H9 (cell line): Measurements from ENCODE around the gene ARMC5. TPM values are rescaled to one million over a fixed set of nuclear protein-coding genes. Genes with fewer than 3 reads are reported as not detected.

Experiments used
- DNase-seq: peaks from one replicate; pipeline ENCODE4 v3.0.0-alpha.2; 2017
- H2AFZ ChIP-seq: one replicate; pipeline ENCODE4 v1.6.1; 2013; ENCODE audit warnings: mild to moderate bottlenecking, low read length, control low read depth, moderate library complexity
- H2AK5ac ChIP-seq: 2 replicates; pipeline ENCODE4 v1.6.1; 2013; ENCODE audit warnings: low read length, control low read depth, mixed read lengths; ENCODE audit not compliant: insufficient read length
- H2BK120ac ChIP-seq: one replicate; pipeline ENCODE4 v1.6.1; 2013; ENCODE audit warnings: low read depth, mild to moderate bottlenecking, low read length, control low read depth, inconsistent platforms; ENCODE audit not compliant: poor library complexity, severe bottlenecking
- H2BK12ac ChIP-seq: 2 replicates; pipeline ENCODE4 v1.6.1; 2013; ENCODE audit warnings: low read length, control low read depth, mixed read lengths, low read depth; ENCODE audit not compliant: insufficient read length
- H2BK15ac ChIP-seq: 2 replicates; pipeline ENCODE4 v1.6.1; 2013; ENCODE audit warnings: low read depth, low read length, control low read depth
- H2BK20ac ChIP-seq: one replicate; pipeline ENCODE4 v1.6.1; 2013; ENCODE audit warnings: low read depth, mild to moderate bottlenecking, low read length, control low read depth, inconsistent platforms; ENCODE audit not compliant: poor library complexity, severe bottlenecking
- H2BK5ac ChIP-seq: 2 replicates; pipeline ENCODE4 v1.6.1; 2013; ENCODE audit warnings: low read length, control low read depth, mixed read lengths; ENCODE audit not compliant: insufficient read length
- H3K14ac ChIP-seq: 2 replicates; pipeline ENCODE4 v1.6.1; 2013; ENCODE audit warnings: low read length, control low read depth; ENCODE audit not compliant: insufficient read depth
- H3K18ac ChIP-seq: 2 replicates; pipeline ENCODE4 v1.6.1; 2013; ENCODE audit warnings: low read depth, mild to moderate bottlenecking, mixed read lengths, low read length, control low read depth; ENCODE audit not compliant: insufficient read length
- H3K23ac ChIP-seq: 2 replicates; pipeline ENCODE4 v1.6.1; 2013; ENCODE audit warnings: low read length, control low read depth, mixed read lengths, low read depth; ENCODE audit not compliant: insufficient read length
- H3K23me2 ChIP-seq: 2 replicates; pipeline ENCODE4 v1.6.1; 2013; ENCODE audit warnings: low read depth, mild to moderate bottlenecking, mixed read lengths, low read length, control low read depth; ENCODE audit not compliant: insufficient read length, poor library complexity, severe bottlenecking
- H3K27ac ChIP-seq: 2 replicates; pipeline ENCODE4 v1.5.1; 2013; ENCODE audit warnings: low read length, control low read depth, mixed read lengths, low read depth; ENCODE audit not compliant: insufficient read length
- H3K27me3 ChIP-seq: 2 replicates; pipeline ENCODE4 v1.6.1; 2013; ENCODE audit warnings: low read length, control low read depth, inconsistent platforms; ENCODE audit not compliant: insufficient read depth
- H3K4ac ChIP-seq: 2 replicates; pipeline ENCODE4 v1.6.1; 2013; ENCODE audit warnings: low read depth, mild to moderate bottlenecking, control low read depth, inconsistent platforms, low read length, moderate library complexity
- H3K4me1 ChIP-seq: 2 replicates; pipeline ENCODE4 v1.6.1; 2013; ENCODE audit warnings: low read length, control low read depth, inconsistent platforms; ENCODE audit not compliant: insufficient read depth
- H3K4me2 ChIP-seq: 2 replicates; pipeline ENCODE4 v1.6.1; 2013; ENCODE audit warnings: low read length, control low read depth, mixed read lengths; ENCODE audit not compliant: insufficient read length, insufficient read depth
- H3K56ac ChIP-seq: 2 replicates; pipeline ENCODE4 v1.6.1; 2013; ENCODE audit warnings: low read depth, mild to moderate bottlenecking, mixed read lengths, low read length, control low read depth; ENCODE audit not compliant: insufficient read length
- H3K79me1 ChIP-seq: 2 replicates; pipeline ENCODE4 v1.6.1; 2013; ENCODE audit warnings: low read depth, mild to moderate bottlenecking, moderate library complexity, low read length, control low read depth, inconsistent platforms; ENCODE audit not compliant: insufficient read depth, poor library complexity, severe bottlenecking
- H3K79me2 ChIP-seq: 2 replicates; pipeline ENCODE4 v1.6.1; 2013; ENCODE audit warnings: low read length, control low read depth, inconsistent platforms; ENCODE audit not compliant: insufficient read depth
- H3K9ac ChIP-seq: 2 replicates; pipeline ENCODE4 v1.6.1; 2013; ENCODE audit warnings: low read length, control low read depth, mixed read lengths; ENCODE audit not compliant: insufficient read length; ENCODE audit errors: extremely low read depth
- H3K9me3 ChIP-seq: one replicate; pipeline ENCODE4 v1.6.1; 2013; ENCODE audit warnings: low read depth, low read length, inconsistent platforms; ENCODE audit not compliant: control insufficient read depth
- H3T11ph ChIP-seq: one replicate; pipeline ENCODE4 v1.6.1; 2013; ENCODE audit warnings: mild to moderate bottlenecking, low read length, control low read depth, inconsistent platforms
- H4K20me1 ChIP-seq: one replicate; pipeline ENCODE4 v1.6.1; 2013; ENCODE audit not compliant: control insufficient read depth, insufficient read length, insufficient read depth
- H4K5ac ChIP-seq: 2 replicates; pipeline ENCODE4 v1.6.1; 2013; ENCODE audit warnings: low read depth, mild to moderate bottlenecking, mixed read lengths, low read length, control low read depth; ENCODE audit not compliant: insufficient read length
- H4K8ac ChIP-seq: replicated peaks from 2 replicates; pipeline ENCODE4 v1.6.1; 2013; ENCODE audit warnings: low read length, control low read depth, mixed read lengths, low read depth; ENCODE audit not compliant: insufficient read length
- H4K91ac ChIP-seq: 2 replicates; pipeline ENCODE4 v1.6.1; 2013; ENCODE audit warnings: low read depth, mild to moderate bottlenecking, moderate library complexity, mixed read lengths, low read length, control low read depth; ENCODE audit not compliant: insufficient read length
- H3K27ac Mint-ChIP-seq, 3 experiments: 2 replicates in 2 of 3; 3 replicates in 1 of 3; pipeline ENCODE4 v1.8.0; 2020 to 2021; ENCODE audit warnings: mixed read lengths in 3 of 3, mild to moderate bottlenecking in 1 of 3, moderate library complexity in 1 of 3
- H3K27me3 Mint-ChIP-seq: 2 replicates; pipeline ENCODE4 v1.8.0; 2021; ENCODE audit warnings: low read depth, mild to moderate bottlenecking, moderate library complexity, mixed read lengths
- H3K36me3 Mint-ChIP-seq, 3 experiments: 2 replicates in 2 of 3; 3 replicates in 1 of 3; pipeline ENCODE4 v1.8.0; 2020 to 2021; ENCODE audit warnings: low read depth in 3 of 3, mixed read lengths in 3 of 3; ENCODE audit not compliant: insufficient read depth in 1 of 3
- H3K4me1 Mint-ChIP-seq, 2 experiments: 2 replicates each; pipeline ENCODE4 v1.8.0; 2020; ENCODE audit warnings: mixed read lengths in 2 of 2
- H3K4me3 Mint-ChIP-seq, 2 experiments: 2 replicates in 1 of 2; 3 replicates in 1 of 2; pipeline ENCODE4 v1.8.0; 2020 to 2021; ENCODE audit warnings: mild to moderate bottlenecking in 2 of 2, mixed read lengths in 2 of 2, moderate library complexity in 1 of 2
- H3K9me3 Mint-ChIP-seq, 2 experiments: 2 replicates in 1 of 2; 3 replicates in 1 of 2; pipeline ENCODE4 v1.8.0; 2020; ENCODE audit warnings: mild to moderate bottlenecking in 2 of 2, mixed read lengths in 2 of 2, moderate library complexity in 1 of 2
- WGBS: extraction: QIAGEN DNeasy Blood & Tissue Kit; methylation state at CpG from one replicate; pipeline ENCODE4 v1.1.7; 2013; ENCODE audit warnings: missing lambda C conversion rate, low lambda C conversion rate, mixed read lengths; ENCODE audit not compliant: insufficient read length; ENCODE audit errors: extremely low coverage; 5-methylcytosine and 5-hydroxymethylcytosine counted together
- total RNA-seq: library from RNA; stranded (reverse); gene quantifications from 2 replicates; pipeline ENCODE4 v1.2.1, GENCODE V29; 2021
- TF ChIP-seq, protein P1 (sequence below): fragments of 200-600 bp; sonication (generic); conservative IDR thresholded peaks from 3 replicates; pipeline ENCODE4 v1.8.0; 2021; ENCODE audit warnings: antibody characterized with exemption, mild to moderate bottlenecking

The ARMC5 gene
- total RNA-seq, 1 experiment from 2014 or later: 18.7 TPM

DNA sequence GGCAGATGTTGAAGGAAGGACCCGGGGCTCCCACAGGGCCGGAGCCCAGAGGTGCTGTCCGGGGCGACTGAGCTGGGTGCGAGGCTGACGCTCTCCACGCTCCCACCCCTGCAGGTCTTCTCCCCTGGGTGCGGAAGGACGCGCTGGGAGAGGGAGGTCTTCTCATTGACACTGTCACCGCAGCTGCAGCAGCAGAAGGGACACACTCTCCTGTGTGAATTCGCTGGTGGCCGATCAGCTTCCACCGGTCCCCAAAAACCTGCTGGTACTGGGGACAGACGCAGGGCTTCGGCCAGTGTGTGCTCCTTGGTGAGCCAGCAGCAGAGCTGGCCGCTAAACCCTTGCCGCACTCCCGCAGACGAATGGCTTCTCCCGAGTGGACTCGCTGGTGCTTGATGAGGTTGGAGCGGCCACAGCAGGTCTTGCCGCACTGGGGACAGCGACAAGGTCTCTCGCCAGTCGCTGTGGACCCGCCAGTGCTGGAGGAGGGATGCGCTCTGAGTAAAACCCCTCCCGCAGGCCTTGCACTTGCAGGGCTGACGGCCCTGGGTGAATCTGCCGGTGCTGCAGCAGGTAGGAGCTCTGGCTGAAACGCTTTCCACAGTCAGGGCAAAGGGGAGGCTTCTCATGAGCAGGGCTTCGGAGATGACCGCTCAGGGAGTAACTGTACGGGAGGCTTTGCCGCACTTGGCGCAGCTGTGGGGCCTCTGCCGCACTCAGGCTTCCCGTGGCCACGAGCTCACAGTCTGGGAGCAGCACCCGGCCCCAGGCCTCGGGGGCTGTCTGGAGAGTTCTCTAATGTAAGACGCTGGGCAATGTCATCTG is 22.9 kb upstream of the ARMC5 start:
- H2BK120ac ChIP-seq: no peak overlapping the region
- no peak overlapping the region for H3K27ac ChIP-seq
- H2BK12ac ChIP-seq: no peak overlapping the region
- no peak overlapping the region for H2AFZ ChIP-seq
- H3T11ph ChIP-seq: no peak overlapping the region
- no peak overlapping the region for H4K91ac ChIP-seq
- H3K79me1 ChIP-seq: no peaks in the 10 kb centered on the region
- Mint-ChIP-seq H3K9me3 (no peaks in the 10 kb centered on the region), H3K4me3 (no peak overlapping the region), H3K36me3 (no peaks in the 10 kb centered on the region), H3K27ac (no peak overlapping the region), H3K27me3 (peaks cover 2% of the 10 kb centered on the region; the same call in 1 of the 2 replicates), H3K4me1 (peaks cover 2 to 4% of the 10 kb centered on the region in 2 experiments; a peak in 2 of 4 replicates)
- H2BK20ac ChIP-seq: no peak overlapping the region
- no peak overlapping the region for H2AK5ac ChIP-seq
- DNase-seq: peak; percentile 39
- no peaks in the 10 kb centered on the region for H3K4me1 ChIP-seq
- H3K4ac ChIP-seq: no peak overlapping the region
- no peak overlapping the region for H2BK5ac ChIP-seq
- no peaks in the 10 kb centered on the region for H3K23me2 ChIP-seq
- H3K56ac ChIP-seq: no peak overlapping the region
- no peaks in the 10 kb centered on the region for H3K79me2 ChIP-seq
- H3K4me2 ChIP-seq: no peak overlapping the region
- no peak overlapping the region for H2BK15ac ChIP-seq
- H3K14ac ChIP-seq: no peak overlapping the region
- H4K5ac ChIP-seq: no peak overlapping the region
- TF ChIP-seq, protein P1, sequence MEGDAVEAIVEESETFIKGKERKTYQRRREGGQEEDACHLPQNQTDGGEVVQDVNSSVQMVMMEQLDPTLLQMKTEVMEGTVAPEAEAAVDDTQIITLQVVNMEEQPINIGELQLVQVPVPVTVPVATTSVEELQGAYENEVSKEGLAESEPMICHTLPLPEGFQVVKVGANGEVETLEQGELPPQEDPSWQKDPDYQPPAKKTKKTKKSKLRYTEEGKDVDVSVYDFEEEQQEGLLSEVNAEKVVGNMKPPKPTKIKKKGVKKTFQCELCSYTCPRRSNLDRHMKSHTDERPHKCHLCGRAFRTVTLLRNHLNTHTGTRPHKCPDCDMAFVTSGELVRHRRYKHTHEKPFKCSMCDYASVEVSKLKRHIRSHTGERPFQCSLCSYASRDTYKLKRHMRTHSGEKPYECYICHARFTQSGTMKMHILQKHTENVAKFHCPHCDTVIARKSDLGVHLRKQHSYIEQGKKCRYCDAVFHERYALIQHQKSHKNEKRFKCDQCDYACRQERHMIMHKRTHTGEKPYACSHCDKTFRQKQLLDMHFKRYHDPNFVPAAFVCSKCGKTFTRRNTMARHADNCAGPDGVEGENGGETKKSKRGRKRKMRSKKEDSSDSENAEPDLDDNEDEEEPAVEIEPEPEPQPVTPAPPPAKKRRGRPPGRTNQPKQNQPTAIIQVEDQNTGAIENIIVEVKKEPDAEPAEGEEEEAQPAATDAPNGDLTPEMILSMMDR: no peak
- H3K23ac ChIP-seq: no peak overlapping the region
- no peaks in the 10 kb centered on the region for H4K20me1 ChIP-seq
- WGBS: no CpG with 5 or more reads among the region's 44 CpGs
- H3K9ac ChIP-seq: no peak overlapping the region
- no peak overlapping the region for H3K18ac ChIP-seq
- H4K8ac ChIP-seq: no peak overlapping the region
- H3K9me3 ChIP-seq: no peaks in the 10 kb centered on the region
- no peaks in the 10 kb centered on the region for H3K27me3 ChIP-seq
